Measurements from ENCODE around the gene TUBB4B.

DNA sequence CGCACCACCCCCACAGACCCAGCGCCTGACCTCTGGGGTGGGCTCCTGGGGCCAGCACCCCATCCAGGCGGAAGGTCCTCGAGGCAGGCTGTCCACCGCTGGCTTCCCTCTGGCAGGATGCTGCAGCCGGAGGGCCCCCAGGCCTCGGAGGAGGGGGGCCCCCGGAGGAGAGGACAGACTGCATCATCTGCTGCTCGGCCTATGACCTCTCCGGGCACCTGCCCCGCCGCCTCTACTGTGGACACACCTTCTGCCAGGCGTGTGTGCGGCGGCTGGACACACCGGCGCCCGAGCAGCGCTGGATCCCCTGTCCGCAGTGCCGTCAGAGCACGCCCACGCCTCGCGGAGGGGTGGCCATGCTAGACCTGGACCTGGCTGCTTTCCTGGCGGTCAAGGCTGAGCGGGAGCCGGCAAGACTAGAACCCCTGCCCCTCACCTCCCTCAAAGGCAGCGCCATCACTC is 12.6 kb upstream of the TUBB4B start:
- TF ChIP-seq, protein P1, sequence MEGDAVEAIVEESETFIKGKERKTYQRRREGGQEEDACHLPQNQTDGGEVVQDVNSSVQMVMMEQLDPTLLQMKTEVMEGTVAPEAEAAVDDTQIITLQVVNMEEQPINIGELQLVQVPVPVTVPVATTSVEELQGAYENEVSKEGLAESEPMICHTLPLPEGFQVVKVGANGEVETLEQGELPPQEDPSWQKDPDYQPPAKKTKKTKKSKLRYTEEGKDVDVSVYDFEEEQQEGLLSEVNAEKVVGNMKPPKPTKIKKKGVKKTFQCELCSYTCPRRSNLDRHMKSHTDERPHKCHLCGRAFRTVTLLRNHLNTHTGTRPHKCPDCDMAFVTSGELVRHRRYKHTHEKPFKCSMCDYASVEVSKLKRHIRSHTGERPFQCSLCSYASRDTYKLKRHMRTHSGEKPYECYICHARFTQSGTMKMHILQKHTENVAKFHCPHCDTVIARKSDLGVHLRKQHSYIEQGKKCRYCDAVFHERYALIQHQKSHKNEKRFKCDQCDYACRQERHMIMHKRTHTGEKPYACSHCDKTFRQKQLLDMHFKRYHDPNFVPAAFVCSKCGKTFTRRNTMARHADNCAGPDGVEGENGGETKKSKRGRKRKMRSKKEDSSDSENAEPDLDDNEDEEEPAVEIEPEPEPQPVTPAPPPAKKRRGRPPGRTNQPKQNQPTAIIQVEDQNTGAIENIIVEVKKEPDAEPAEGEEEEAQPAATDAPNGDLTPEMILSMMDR (IDR thresholded peaks at IDR 0.05; ENCODE audit: low read length), result no peak
- no peak for TF ChIP-seq EZH2 (IDR thresholded peaks at IDR 0.05; ENCODE audit: borderline replicate concordance, low read length)
